Measurements from ENCODE around the gene IP6K2. TPM values are rescaled to one million over a fixed set of nuclear protein-coding genes. Genes with fewer than 3 reads are reported as not detected.

IP6K2 gene
- total and polyA plus RNA-seq, 8 donors: 44.1 to 234 (median 103) TPM

DNA sequence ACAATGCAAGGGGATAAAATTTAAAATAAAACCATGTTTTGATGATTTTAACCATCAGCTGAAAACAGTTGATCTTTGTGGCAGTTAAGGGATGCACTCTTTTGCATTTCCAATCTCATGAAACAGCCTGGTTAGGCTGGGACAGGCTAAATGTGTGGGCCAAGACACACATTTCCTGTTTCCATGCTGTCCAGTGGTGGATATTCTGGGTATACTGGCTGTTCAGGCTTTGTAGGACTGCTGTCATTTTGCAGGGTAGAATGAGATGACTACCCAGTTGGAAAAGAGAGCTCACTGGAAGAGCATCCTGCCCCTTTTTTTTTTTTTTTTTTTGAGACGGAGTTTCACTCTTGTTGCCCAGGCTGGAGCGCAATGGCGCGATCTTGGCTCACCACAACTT is 42.0 kb upstream of the IP6K2 start:
- Histone ChIP-seq H3K4me3 (no peak overlapping the region), H3K36me3 (peaks cover 6 to 95% (median 87%) of the 10 kb centered on the region in 4 donors), H3K27me3 (no peaks in the 10 kb centered on the region), H3K9me3 (no peaks in the 10 kb centered on the region), H3K4me1 (no peaks in the 10 kb centered on the region), H3K27ac (no peak overlapping the region)
- DNase-seq: no peak
- TF ChIP-seq POLR2AphosphoS5 (IDR thresholded peaks at IDR 0.05): no peak
- TF ChIP-seq, protein P1, sequence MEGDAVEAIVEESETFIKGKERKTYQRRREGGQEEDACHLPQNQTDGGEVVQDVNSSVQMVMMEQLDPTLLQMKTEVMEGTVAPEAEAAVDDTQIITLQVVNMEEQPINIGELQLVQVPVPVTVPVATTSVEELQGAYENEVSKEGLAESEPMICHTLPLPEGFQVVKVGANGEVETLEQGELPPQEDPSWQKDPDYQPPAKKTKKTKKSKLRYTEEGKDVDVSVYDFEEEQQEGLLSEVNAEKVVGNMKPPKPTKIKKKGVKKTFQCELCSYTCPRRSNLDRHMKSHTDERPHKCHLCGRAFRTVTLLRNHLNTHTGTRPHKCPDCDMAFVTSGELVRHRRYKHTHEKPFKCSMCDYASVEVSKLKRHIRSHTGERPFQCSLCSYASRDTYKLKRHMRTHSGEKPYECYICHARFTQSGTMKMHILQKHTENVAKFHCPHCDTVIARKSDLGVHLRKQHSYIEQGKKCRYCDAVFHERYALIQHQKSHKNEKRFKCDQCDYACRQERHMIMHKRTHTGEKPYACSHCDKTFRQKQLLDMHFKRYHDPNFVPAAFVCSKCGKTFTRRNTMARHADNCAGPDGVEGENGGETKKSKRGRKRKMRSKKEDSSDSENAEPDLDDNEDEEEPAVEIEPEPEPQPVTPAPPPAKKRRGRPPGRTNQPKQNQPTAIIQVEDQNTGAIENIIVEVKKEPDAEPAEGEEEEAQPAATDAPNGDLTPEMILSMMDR (IDR thresholded peaks at IDR 0.05): no peak
- TF ChIP-seq POLR2A (IDR thresholded peaks at IDR 0.05): no peak
- no peak for TF ChIP-seq EP300 (IDR thresholded peaks at IDR 0.05)
- 88 to 100% (median 96%) methylated on average over 4 of the region's 4 CpGs for WGBS, 5 donors
- intact Hi-C loops (cut with DNase I; ENCODE audit: low total_unique reads): no loop called here

DNA sequence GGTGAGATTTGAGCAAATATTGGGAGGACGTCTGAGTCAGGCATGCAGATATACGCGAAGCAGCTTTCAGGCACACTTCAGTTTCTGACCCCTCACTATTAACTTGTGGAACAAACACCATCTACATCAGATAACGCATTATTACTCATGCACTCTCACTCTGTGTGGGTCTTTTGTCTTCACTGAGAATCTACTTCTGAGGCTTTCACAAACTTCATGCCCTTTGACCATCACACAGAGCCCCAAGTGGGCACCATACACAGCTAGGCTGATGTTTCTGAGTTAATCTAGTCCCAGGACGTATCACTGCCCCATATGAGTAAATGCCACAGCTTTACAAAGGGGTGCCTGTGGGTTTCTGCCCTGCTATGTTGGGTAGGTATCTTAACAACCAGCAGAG is 39.6 kb upstream of the IP6K2 start:
- Histone ChIP-seq H3K27me3 (no peaks in the 10 kb centered on the region), H3K36me3 (peaks cover 12 to 89% (median 81%) of the 10 kb centered on the region in 4 donors), H3K4me3 (no peak overlapping the region), H3K4me1 (no peaks in the 10 kb centered on the region), H3K27ac (no peak overlapping the region), H3K9me3 (no peaks in the 10 kb centered on the region)
- intact Hi-C loops (cut with DNase I; ENCODE audit: low total_unique reads): no loop called here
- DNase-seq: no peak
- WGBS, 5 donors: 61 to 70% (median 62%) methylated on average over 5 of the region's 5 CpGs
- TF ChIP-seq EP300 (IDR thresholded peaks at IDR 0.05) (no peak), POLR2AphosphoS5 (IDR thresholded peaks at IDR 0.05) (no peak), POLR2A (IDR thresholded peaks at IDR 0.05) (no peak)
- TF ChIP-seq, protein P1 (IDR thresholded peaks at IDR 0.05): no peak

DNA sequence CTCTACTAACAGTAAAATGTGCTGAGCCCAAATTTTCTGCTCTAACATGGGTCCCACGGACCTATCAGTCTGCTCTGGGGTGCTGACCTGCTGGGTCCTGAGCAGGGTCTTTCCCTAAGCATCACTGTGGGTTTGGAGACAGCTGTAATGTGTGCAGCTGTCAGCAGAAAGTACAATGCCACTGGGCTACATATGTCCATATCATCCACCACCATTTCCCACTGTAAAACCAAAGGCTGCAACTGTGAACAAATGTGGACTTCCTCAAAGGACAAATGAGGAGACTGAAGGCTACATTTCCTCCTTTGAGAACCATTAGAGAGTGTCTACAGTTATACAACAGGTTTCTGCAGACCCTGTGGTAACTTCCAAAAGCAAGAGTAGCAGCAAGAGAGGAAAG is 33.8 kb upstream of the IP6K2 start:
- Histone ChIP-seq H3K36me3 (peaks cover 26 to 83% (median 80%) of the 10 kb centered on the region in 4 donors), H3K27me3 (no peaks in the 10 kb centered on the region), H3K9me3 (no peaks in the 10 kb centered on the region), H3K27ac (no peak overlapping the region), H3K4me1 (peaks cover 0 to 11% (median 7%) of the 10 kb centered on the region in 4 donors), H3K4me3 (no peak overlapping the region)
- no peak for DNase-seq
- 70 to 86% (median 78%) methylated on average over 1 of the region's 1 CpG for WGBS, 5 donors
- no peak for TF ChIP-seq POLR2A (IDR thresholded peaks at IDR 0.05)
- no peak for TF ChIP-seq EP300 (IDR thresholded peaks at IDR 0.05)
- TF ChIP-seq, protein P1 (IDR thresholded peaks at IDR 0.05): no peak
- no peak for TF ChIP-seq POLR2AphosphoS5 (IDR thresholded peaks at IDR 0.05)
- intact Hi-C loops (cut with DNase I; ENCODE audit: low total_unique reads): no loop called here

DNA sequence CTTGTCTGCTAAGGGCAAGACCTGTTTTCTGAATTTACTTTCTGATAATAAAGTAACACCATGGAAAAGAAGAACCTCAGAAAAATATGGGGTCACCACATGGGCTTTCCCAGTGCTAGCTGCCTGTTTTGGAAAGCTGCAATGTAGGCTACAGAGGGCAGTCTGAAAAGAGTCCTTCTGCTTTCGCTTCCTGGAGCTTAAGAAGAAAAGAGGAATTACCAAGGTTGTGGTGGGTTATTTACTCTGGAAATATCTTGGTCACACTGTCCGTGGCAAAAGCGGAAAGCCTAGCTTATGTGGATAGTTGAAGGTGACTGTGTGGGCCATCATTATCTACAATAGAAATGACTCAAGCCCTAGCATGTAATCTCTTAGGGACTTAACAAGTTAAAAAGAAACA is 31.7 kb upstream of the IP6K2 start:
- DNase-seq: peak in 1 of 2 donors; percentile 14
- intact Hi-C loops (cut with DNase I; ENCODE audit: low total_unique reads): no loop called here
- H3K4me1 ChIP-seq: peaks cover 0 to 11% (median 7%) of the 10 kb centered on the region in 4 donors
- TF ChIP-seq EP300 (IDR thresholded peaks at IDR 0.05): no peak
- no peak for TF ChIP-seq POLR2A (IDR thresholded peaks at IDR 0.05)
- TF ChIP-seq, protein P1 (IDR thresholded peaks at IDR 0.05): no peak
- peaks cover 26 to 73% (median 70%) of the 10 kb centered on the region in 4 donors for H3K36me3 ChIP-seq
- WGBS, 5 donors: 77 to 92% (median 86%) methylated on average over 3 of the region's 3 CpGs
- peak overlapping the region in 1 of 5 donors; percentile 7 for H3K27ac ChIP-seq
- H3K9me3 ChIP-seq: no peaks in the 10 kb centered on the region
- no peaks in the 10 kb centered on the region for H3K27me3 ChIP-seq
- no peak overlapping the region for H3K4me3 ChIP-seq

All from stomach (tissue), 9 donors.